K562 (cell line): ENCODE data around the gene RABIF. TPM values are rescaled to one million over a fixed set of nuclear protein-coding genes. Genes with fewer than 3 reads are reported as not detected.

ENCODE experiments used
- ATF4 ChIP-seq: fragments of 450-650 bp; formaldehyde crosslinking; IDR thresholded peaks from 2 replicates; pipeline ENCODE4 v1.4.0; 2022; ENCODE audit warnings: mild to moderate bottlenecking, moderate library complexity
- ATF7 ChIP-seq: fragments of 450-650 bp; IDR thresholded peaks from 2 replicates; pipeline ENCODE4 v1.7.1; 2014; ENCODE audit warnings: mild to moderate bottlenecking, moderate library complexity
- CHD1 ChIP-seq: fragments of 200-600 bp; sonication (generic); IDR thresholded peaks from one replicate; pipeline ENCODE4 v1.6.1; 2012; ENCODE audit warnings: mild to moderate bottlenecking, moderate library complexity, low read length, inconsistent platforms
- CTBP1 ChIP-seq: fragments of 450-650 bp; IDR thresholded peaks from 2 replicates; pipeline ENCODE4 v1.6.1; 2016; ENCODE audit warnings: borderline replicate concordance
- DNMT1 ChIP-seq: fragments of 450-650 bp; IDR thresholded peaks from 2 replicates; pipeline ENCODE4 v1.6.1; 2016; ENCODE audit warnings: antibody characterized with exemption, mild to moderate bottlenecking
- EHMT2 ChIP-seq: fragments of 450-650 bp; IDR thresholded peaks from 2 replicates; pipeline ENCODE4 v1.6.1; 2018; ENCODE audit warnings: antibody characterized with exemption
- HDAC1 ChIP-seq, 2 experiments: fragments of 450-650 bp; IDR thresholded peaks; 2 replicates each; pipeline ENCODE4 v1.6.1; 2016 to 2017; ENCODE audit warnings: inconsistent platforms in 1 of 2, mild to moderate bottlenecking in 1 of 2, moderate library complexity in 1 of 2
- HNRNPLL ChIP-seq: fragments of 200-400 bp; formaldehyde crosslinking; IDR thresholded peaks from 2 replicates; pipeline ENCODE4 v1.6.1; 2017; ENCODE audit warnings: low read length, low read depth, mild to moderate bottlenecking; ENCODE audit not compliant: poor library complexity, severe bottlenecking
- LCOR ChIP-seq: sonication (generic); formaldehyde crosslinking; IDR thresholded peaks from 2 replicates; pipeline ENCODE4 v1.8.0; 2022; ENCODE audit warnings: mild to moderate bottlenecking, missing genetic modification reagents
- SAP30 ChIP-seq: fragments of 200-600 bp; sonication (generic); IDR thresholded peaks from 2 replicates; pipeline ENCODE4 v1.6.1; 2012; ENCODE audit warnings: borderline replicate concordance, low read depth, mild to moderate bottlenecking, moderate library complexity, low read length, control low read depth, inconsistent platforms; ENCODE audit not compliant: insufficient read depth, poor library complexity, severe bottlenecking
- USF1 ChIP-seq: sonication (generic); formaldehyde crosslinking; IDR thresholded peaks from 2 replicates; pipeline ENCODE4 v1.9.0; 2022; ENCODE audit warnings: mild to moderate bottlenecking, missing genetic modification reagents
- YY1 ChIP-seq, 3 experiments: IDR thresholded peaks; 2 replicates each; pipeline ENCODE4 v1.6.1; 2011; ENCODE audit warnings: low read length in 2 of 3, mild to moderate bottlenecking in 2 of 3, moderate library complexity in 2 of 3, borderline replicate concordance in 1 of 3, control low read depth in 1 of 3, low read depth in 1 of 3; ENCODE audit not compliant: insufficient read depth in 3 of 3, insufficient replicate concordance in 2 of 3, control insufficient read depth in 1 of 3, insufficient read length in 1 of 3; ENCODE audit errors: extremely low read depth in 1 of 3
- ZBTB40 ChIP-seq, 2 experiments: fragments of 450-650 bp in 1 of 2; sonication (generic) in 1 of 2; formaldehyde crosslinking in 1 of 2; IDR thresholded peaks; 2 replicates each; pipeline versions ENCODE4 v1.7.1 to v1.9.0; 2016 to 2022; ENCODE audit warnings: inconsistent platforms in 1 of 2, mild to moderate bottlenecking in 1 of 2, missing genetic modification reagents in 1 of 2
- ZKSCAN8 ChIP-seq: fragments of 200-800 bp; sonication (Bioruptor generic); IDR thresholded peaks from 2 replicates; pipeline ENCODE4 v1.6.1; 2016; ENCODE audit warnings: missing genetic modification characterization, missing compliant biosample characterization
- ZNF583 ChIP-seq: fragments of 250-450 bp; sonication (Bioruptor Pico); IDR thresholded peaks from 2 replicates; pipeline ENCODE4 v1.4.0; 2020
- ZNF764 ChIP-seq: fragments of 250-450 bp; sonication (Bioruptor Pico); IDR thresholded peaks from 2 replicates; pipeline ENCODE4 v1.4.0; 2020; ENCODE audit warnings: low read depth, mild to moderate bottlenecking, moderate library complexity
- polyA plus RNA-seq, 8 experiments: library from polyadenylated mRNA; depleted of rRNA in 4 of 8; stranded (reverse) in 5 of 8; unstranded in 3 of 8; fragments of >200 nt; fragmentation: Nextera tagmentation in 2 of 8; fragmentation: Illumina TruSeq in 1 of 8; extraction: Ambion mirVana in 2 of 8; extraction: Trizol in 1 of 8; gene quantifications; 2 replicates each; pipeline versions ENCODE4 v1.2.1 to v1.2.3, GENCODE V29; 2011 to 2014; ENCODE audit warnings: inconsistent platforms in 1 of 8, missing spikeins in 1 of 8
- total RNA-seq, 7 experiments: library from RNA; depleted of rRNA in 6 of 7; stranded (reverse); fragments of >200 nt in 6 of 7; fragmentation: Illumina TruSeq in 2 of 7; extraction: Trizol in 2 of 7; gene quantifications; 2 replicates each; pipeline versions ENCODE4 v1.2.1 to v1.2.3, GENCODE V29; 2011 to 2021; ENCODE audit warnings: low replicate concordance in 1 of 7

RABIF gene
- total and polyA plus RNA-seq, 9 of the 15 experiments (the other 6 are each of a cell fraction or from before 2014, with no cell fraction given), result 7.4 to 20.1 (median 11.0) TPM

GRCh38 chr1:202860744-202861419 lies 28.1 kb downstream of the RABIF start (continued):
- TF ChIP-seq HDAC1 (IDR thresholded peaks at IDR 0.05) (0 out of 4 replicates have a peak, but pooled peaks of 1 of the 2 experiments have one; percentile 35), CHD1 (peak; percentile 38), LCOR (CRISPR knock-in tag) (0 out of 2 replicates have a peak, but pooled peaks have one; percentile 26), ZKSCAN8 (CRISPR knock-in tag) (no peak), ZBTB40 (IDR thresholded peaks at IDR 0.05) (no peak), ZBTB40 (CRISPR knock-in tag; IDR thresholded peaks at IDR 0.05) (no peak), DNMT1 (no peak), HNRNPLL (peak; percentile 15), USF1 (CRISPR knock-in tag) (0 out of 2 replicates have a peak, but pooled peaks have one; percentile 24), ZNF583 (CRISPR knock-in tag) (no peak), ATF7 (peak; percentile 10; the same call in 1 of the 2 replicates), SAP30 (peak; percentile 3), YY1 (IDR thresholded peaks at IDR 0.05; ENCODE audit: borderline replicate concordance in 1 of 3, control insufficient read depth in 1 of 3, extremely low read depth in 1 of 3, insufficient read depth in 3 of 3, insufficient read length in 1 of 3, insufficient replicate concordance in 2 of 3, low read depth in 1 of 3, low read length in 2 of 3) (peak in 1 of 3 experiments; percentile 36), ZNF764 (CRISPR knock-in tag) (no peak), CTBP1 (peak; percentile 28; the same call in 1 of the 2 replicates), EHMT2 (no peak), ATF4 (CRISPR knock-in tag) (no peak)
